ENCODE data around the gene EMC8.
"Not testable (repeated sequence)": the region's sequence is repeated elsewhere in the genome, so short reads cannot be mapped to it uniquely, and the experiment has no call there.

Gene EMC8

GRCh38 chr16:85840395-85840794 lies 41.1 kb upstream of the EMC8 start:
- TF ChIP-seq JUND (IDR thresholded peaks at IDR 0.05; ENCODE audit: low read depth), result no peak
- no peak for DNase-seq (ENCODE audit: low read depth in 1 of 2, low spot score in 1 of 2)
- in situ Hi-C loops (cut with HindIII; ENCODE audit: low pct_unique_long_range_greater_than_20kb, low sequenced_read_pairs), result no loop called here

GRCh38 chr16:85839681-85840240 lies 40.4 kb upstream of the EMC8 start:
- no peak for TF ChIP-seq JUND (IDR thresholded peaks at IDR 0.05; ENCODE audit: low read depth)
- in situ Hi-C loops (cut with HindIII; ENCODE audit: low pct_unique_long_range_greater_than_20kb, low sequenced_read_pairs), result no loop called here
- no peak for DNase-seq (ENCODE audit: low read depth in 1 of 2, low spot score in 1 of 2)

- in situ Hi-C loops (cut with HindIII; ENCODE audit: low pct_unique_long_range_greater_than_20kb, low sequenced_read_pairs), result no loop called here
- TF ChIP-seq JUND (IDR thresholded peaks at IDR 0.05; ENCODE audit: low read depth), result no peak
- no peak for DNase-seq (ENCODE audit: low read depth in 1 of 2, low spot score in 1 of 2)
Observed at GRCh38 chr16:85838876-85839585, 39.7 kb upstream of the EMC8 start.

- no peak for TF ChIP-seq JUND (IDR thresholded peaks at IDR 0.05; ENCODE audit: low read depth)
- no peak for DNase-seq (ENCODE audit: low read depth in 1 of 2, low spot score in 1 of 2)
- in situ Hi-C loops (cut with HindIII; ENCODE audit: low pct_unique_long_range_greater_than_20kb, low sequenced_read_pairs), result no loop called here
Observed at GRCh38 chr16:85838381-85838780, 39.0 kb upstream of the EMC8 start.

GRCh38 chr16:85837654-85838053 lies 38.3 kb upstream of the EMC8 start:
- in situ Hi-C loops (cut with HindIII; ENCODE audit: low pct_unique_long_range_greater_than_20kb, low sequenced_read_pairs); DNase-seq (ENCODE audit: low read depth in 1 of 2, low spot score in 1 of 2): not testable (repeated sequence)

- DNase-seq (ENCODE audit: low read depth in 1 of 2, low spot score in 1 of 2), result no peak
- in situ Hi-C loops (cut with HindIII; ENCODE audit: low pct_unique_long_range_greater_than_20kb, low sequenced_read_pairs), result no loop called here
- TF ChIP-seq JUND (IDR thresholded peaks at IDR 0.05; ENCODE audit: low read depth), result no peak
Observed at GRCh38 chr16:85836706-85837582, 37.6 kb upstream of the EMC8 start.

- no peak for TF ChIP-seq JUND (IDR thresholded peaks at IDR 0.05; ENCODE audit: low read depth)
- no peak for DNase-seq (ENCODE audit: low read depth in 1 of 2, low spot score in 1 of 2)
- in situ Hi-C loops (cut with HindIII; ENCODE audit: low pct_unique_long_range_greater_than_20kb, low sequenced_read_pairs), result no loop called here
Observed at GRCh38 chr16:85835956-85836705, 36.8 kb upstream of the EMC8 start.

GRCh38 chr16:85835227-85835751 lies 35.9 kb upstream of the EMC8 start:
- no peak for DNase-seq (ENCODE audit: low read depth in 1 of 2, low spot score in 1 of 2)
- in situ Hi-C loops (cut with HindIII; ENCODE audit: low pct_unique_long_range_greater_than_20kb, low sequenced_read_pairs), result no loop called here

GRCh38 chr16:85834741-85835140 lies 35.4 kb upstream of the EMC8 start:
- no peak for DNase-seq (ENCODE audit: low read depth in 1 of 2, low spot score in 1 of 2)
- no peak for TF ChIP-seq JUND (IDR thresholded peaks at IDR 0.05; ENCODE audit: low read depth)
- in situ Hi-C loops (cut with HindIII; ENCODE audit: low pct_unique_long_range_greater_than_20kb, low sequenced_read_pairs), result no loop called here

More at GRCh38 chr16:85835227-85835751, 35.9 kb upstream of the EMC8 start:
- TF ChIP-seq JUND (IDR thresholded peaks at IDR 0.05; ENCODE audit: low read depth), result no peak

- no peak for TF ChIP-seq JUND (IDR thresholded peaks at IDR 0.05; ENCODE audit: low read depth)
- DNase-seq (ENCODE audit: low read depth in 1 of 2, low spot score in 1 of 2), result no peak
- in situ Hi-C loops (cut with HindIII; ENCODE audit: low pct_unique_long_range_greater_than_20kb, low sequenced_read_pairs), result no loop called here
Observed at GRCh38 chr16:85833219-85833920, 34.0 kb upstream of the EMC8 start.

- TF ChIP-seq JUND (IDR thresholded peaks at IDR 0.05; ENCODE audit: low read depth), result no peak
- no peak for DNase-seq (ENCODE audit: low read depth in 1 of 2, low spot score in 1 of 2)
- in situ Hi-C loops (cut with HindIII; ENCODE audit: low pct_unique_long_range_greater_than_20kb, low sequenced_read_pairs), result no loop called here
Observed at GRCh38 chr16:85832570-85833218, 33.4 kb upstream of the EMC8 start.

Data from T47D (cell line).